K562 (cell line): ENCODE measurements around the gene SPATA20. TPM values are rescaled to one million over a fixed set of nuclear protein-coding genes. Genes with fewer than 3 reads are reported as not detected.

ENCODE experiments used
- ATAC-seq: fragments of 200-7000 bp; cut with Tn5 transposase; 3 replicates; pipeline ENCODE4 v1.9.1; 2020; ENCODE audit warnings: moderate library complexity
- BruUV-seq: library from RNA; stranded (reverse); fragments of 400-500 nt; replicated peaks from 2 replicates; lab custom pipeline; 2021; lab: Mats Ljungman, UMichigan
- CTCF ChIA-PET: fragments of 300-600 bp; formaldehyde crosslinking; extraction: SDS; loops from one replicate; lab custom pipeline; 2021; ENCODE audit warnings: low intra/inter-chr PET ratio; lab: Yijun Ruan, JAX
- POLR2A ChIA-PET: fragments of 300-600, 350-650 bp; sonication (Branson Sonifier 250); formaldehyde crosslinking; extraction: SDS; loops from one replicate; lab custom pipeline; 2021; ENCODE audit warnings: antibody characterized with exemption, inconsistent platforms; lab: Yijun Ruan, JAX
- DNase-seq, 4 experiments: peaks; one replicate each; pipeline versions ENCODE4 v3.0.0 to v3.0.0-alpha.2; 2011 to 2018; ENCODE audit warnings: low spot score in 3 of 4, mixed read lengths in 3 of 4; ENCODE audit errors: extremely low read depth in 1 of 4
- FAIRE-seq: peaks from 2 replicates; lab custom pipeline; 2011; peaks lifted over from hg19 to GRCh38; lab: Jason Lieb, UNC
- H2AFZ ChIP-seq: 2 replicates; pipeline ENCODE4 v1.6.0; 2011; ENCODE audit warnings: low read depth, low read length, control low read depth, inconsistent platforms
- H3K27ac ChIP-seq: fragments of 200-600 bp; 3 replicates; pipeline ENCODE4 v1.8.0; 2011; ENCODE audit warnings: low read depth, mild to moderate bottlenecking, control low read depth, inconsistent platforms, low read length, moderate library complexity, mixed read lengths; ENCODE audit errors: extremely low read depth
- H3K27me3 ChIP-seq, 2 experiments: fragments of 300-600 bp in 1 of 2; 2 replicates in 1 of 2; 3 replicates in 1 of 2; pipeline versions ENCODE4 v1.6.0 to v1.8.0; 2011; ENCODE audit warnings: inconsistent platforms in 2 of 2, low read length in 2 of 2, mild to moderate bottlenecking in 1 of 2, mixed read lengths in 1 of 2, moderate library complexity in 1 of 2; ENCODE audit not compliant: control insufficient read depth in 2 of 2, insufficient read depth in 2 of 2
- H3K36me3 ChIP-seq: fragments of 300-600 bp; 3 replicates; pipeline ENCODE4 v1.8.0; 2011; ENCODE audit warnings: mild to moderate bottlenecking, low read length, inconsistent platforms; ENCODE audit not compliant: control insufficient read depth, insufficient read depth
- H3K4me1 ChIP-seq, 2 experiments: fragments of 200-600 bp in 1 of 2; replicated peaks in 1 of 2; 2 replicates in 1 of 2; 3 replicates in 1 of 2; pipeline versions ENCODE4 v1.5.1 to v1.8.0; 2011; ENCODE audit warnings: inconsistent platforms in 2 of 2, low read length in 2 of 2, mild to moderate bottlenecking in 1 of 2, mixed read lengths in 1 of 2, moderate library complexity in 1 of 2; ENCODE audit not compliant: control insufficient read depth in 2 of 2, insufficient read depth in 2 of 2
- H3K4me2 ChIP-seq: 2 replicates; pipeline ENCODE4 v1.6.1; 2011; ENCODE audit warnings: low read length, control low read depth, inconsistent platforms, mixed read lengths; ENCODE audit not compliant: insufficient read depth
- H3K4me3 ChIP-seq: fragments of 200-600 bp; sonication (generic), shearing (Covaris generic); 2 replicates; pipeline ENCODE4 v1.5.1; 2016; ENCODE audit warnings: control low read depth, inconsistent platforms
- H3K79me2 ChIP-seq: fragments of 200-600 bp; 3 replicates; pipeline ENCODE4 v1.8.0; 2011; ENCODE audit warnings: low read length, inconsistent platforms; ENCODE audit not compliant: control insufficient read depth, insufficient read depth
- H3K9ac ChIP-seq, 2 experiments: 2 replicates each; pipeline versions ENCODE4 v1.6.0 to v1.6.1; 2011; ENCODE audit warnings: low read depth in 2 of 2, low read length in 2 of 2, control low read depth in 1 of 2, inconsistent platforms in 1 of 2, mild to moderate bottlenecking in 1 of 2, mixed read lengths in 1 of 2; ENCODE audit not compliant: insufficient read depth in 1 of 2
- H3K9me1 ChIP-seq: one replicate; pipeline ENCODE4 v1.6.0; 2011; ENCODE audit warnings: inconsistent platforms, mild to moderate bottlenecking, low read length, moderate library complexity; ENCODE audit not compliant: control insufficient read depth, insufficient read depth
- H3K9me3 ChIP-seq: replicated peaks from 2 replicates; pipeline ENCODE4 v1.5.1; 2011; ENCODE audit warnings: low read depth, low read length, inconsistent platforms; ENCODE audit not compliant: control insufficient read depth, insufficient read depth
- H4K20me1 ChIP-seq: replicated peaks from 2 replicates; pipeline ENCODE4 v1.6.1; 2011; ENCODE audit warnings: low read length, inconsistent platforms, mixed read lengths; ENCODE audit not compliant: control insufficient read depth, insufficient read depth
- MTA2 ChIP-seq: fragments of 450-650 bp; IDR thresholded peaks from 2 replicates; pipeline ENCODE4 v1.6.1; 2016; ENCODE audit warnings: low read depth
- NFIC ChIP-seq: fragments of 450-650 bp; IDR thresholded peaks from 2 replicates; pipeline ENCODE4 v1.6.1; 2017; ENCODE audit warnings: mild to moderate bottlenecking, inconsistent platforms
- NFIX ChIP-seq: fragments of 250-450 bp; sonication (Bioruptor Pico); IDR thresholded peaks from 2 replicates; pipeline ENCODE4 v1.4.0; 2020; ENCODE audit warnings: low read depth, mild to moderate bottlenecking, moderate library complexity
- TAF9B ChIP-seq: fragments of 450-650 bp; IDR thresholded peaks from 2 replicates; pipeline ENCODE4 v1.6.1; 2018; ENCODE audit warnings: mild to moderate bottlenecking; ENCODE audit not compliant: partially characterized antibody
- ZBTB7A ChIP-seq: IDR thresholded peaks from 2 replicates; pipeline ENCODE4 v1.6.1; 2011; ENCODE audit warnings: low read depth, mild to moderate bottlenecking, low read length, moderate library complexity, borderline replicate concordance; ENCODE audit not compliant: control insufficient read depth
- ZC3H8 ChIP-seq: fragments of 450-650 bp; IDR thresholded peaks from 2 replicates; pipeline ENCODE4 v1.6.1; 2017
- WGBS: fragments of 100-300 bp; shearing (Covaris generic); methylation state at CpG from one replicate; pipeline ENCODE4 v1.1.6; 2016; ENCODE audit warnings: low coverage, mixed read lengths; ENCODE audit not compliant: insufficient coverage; ENCODE audit errors: missing lambda C conversion rate; 5-methylcytosine and 5-hydroxymethylcytosine counted together
- in situ Hi-C: fragments of 300-500 bp; cut with MboI; formaldehyde crosslinking; loops from 4 replicates; pipeline ENCODE4 v1.15.0; 2018; ENCODE audit warnings: inconsistent platforms, mixed read lengths
- intact Hi-C: fragments of 100-400 bp; cut with micrococcal nuclease; formaldehyde crosslinking; loops from 2 replicates; pipeline ENCODE4 v1.14.2; 2022
- polyA plus RNA-seq, 8 experiments: library from polyadenylated mRNA; depleted of rRNA in 4 of 8; stranded (reverse) in 5 of 8; unstranded in 3 of 8; fragments of >200 nt; fragmentation: Nextera tagmentation in 2 of 8; fragmentation: Illumina TruSeq in 1 of 8; extraction: Ambion mirVana in 2 of 8; extraction: Trizol in 1 of 8; gene quantifications; 2 replicates each; pipeline versions ENCODE4 v1.2.1 to v1.2.3, GENCODE V29; 2011 to 2014; ENCODE audit warnings: inconsistent platforms in 1 of 8, missing spikeins in 1 of 8
- total RNA-seq, 7 experiments: library from RNA; depleted of rRNA in 6 of 7; stranded (reverse); fragments of >200 nt in 6 of 7; fragmentation: Illumina TruSeq in 2 of 7; extraction: Trizol in 2 of 7; gene quantifications; 2 replicates each; pipeline versions ENCODE4 v1.2.1 to v1.2.3, GENCODE V29; 2011 to 2021; ENCODE audit warnings: low replicate concordance in 1 of 7
- TF ChIP-seq, protein P1 (sequence below): sonication (generic); formaldehyde crosslinking; IDR thresholded peaks from 2 replicates; pipeline ENCODE4 v1.8.0; 2022; ENCODE audit warnings: missing genetic modification reagents, mild to moderate bottlenecking, moderate library complexity, borderline replicate concordance

Gene SPATA20
- total and polyA plus RNA-seq, 9 of the 15 experiments (the other 6 are each of a cell fraction or from before 2014, with no cell fraction given): 0.08 to 4.0 (median 1.5) TPM

- H3K9me1 ChIP-seq: no peaks in the 10 kb centered on the region
- peaks cover 37 to 57% of the 10 kb centered on the region in 2 experiments; a peak in 4 of 5 replicates for H3K27me3 ChIP-seq
- H3K27ac ChIP-seq: no peak overlapping the region
- H2AFZ ChIP-seq: no peak overlapping the region
- TF ChIP-seq TAF9B (no peak), ZC3H8 (no peak), NFIX (CRISPR knock-in tag) (no peak), NFIC (peak; percentile 69)
- H3K4me1 ChIP-seq: peaks cover 0 to 29% of the 10 kb centered on the region in 2 experiments; a peak in 3 of 5 replicates
- no peak overlapping the region for H3K4me3 ChIP-seq
- ChIA-PET CTCF (interaction anchor here (0.5 kb wide), 1 partner anchor 522 kb away, joined by 3 read pairs; no protein-coding TSS in a partner anchor), POLR2A (interaction anchor here (0.8 to 1.6 kb wide), 3 partner anchors 14 to 39 kb away, joined by 3 read pairs; no protein-coding TSS in a partner anchor)
- WGBS: 0% methylated on average over 6 of the region's 6 CpGs
- FAIRE-seq (no peak), DNase-seq (no peak), ATAC-seq (no peak)
- no peaks in the 10 kb centered on the region for H3K9me3 ChIP-seq
- H3K4me2 ChIP-seq: no peak overlapping the region
- H4K20me1 ChIP-seq: peaks cover 16% of the 10 kb centered on the region; the same call in 1 of the 2 replicates
- no peak overlapping the region for H3K9ac ChIP-seq
- intact Hi-C loops (no loop called here), in situ Hi-C loops (no loop called here)
- H3K36me3 ChIP-seq: no peaks in the 10 kb centered on the region
- no TSS peak for BruUV-seq
- H3K79me2 ChIP-seq: no peaks in the 10 kb centered on the region
Measured at GRCh38 chr17:50531428-50532025, 15.4 kb upstream of the SPATA20 start.

GRCh38 chr17:50532452-50533024 lies 14.4 kb upstream of the SPATA20 start, which contains the start of gene EPN3:
EPN3 (plus strand) TSS chr17:50532735; CDS start chr17:50536557, 3,822 bp downstream.
- no TSS peak for BruUV-seq
- Histone ChIP-seq H3K27me3 (peaks cover 37 to 64% of the 10 kb centered on the region in 2 experiments; a peak in 4 of 5 replicates), H3K36me3 (no peaks in the 10 kb centered on the region), H3K79me2 (no peaks in the 10 kb centered on the region), H3K27ac (no peak within 1 kb of the TSS), H3K4me2 (no peak within 1 kb of the TSS), H3K9me1 (no peaks in the 10 kb centered on the region), H2AFZ (no peak within 1 kb of the TSS), H3K4me1 (peaks cover 0 to 30% of the 10 kb centered on the region in 2 experiments; a peak in 3 of 5 replicates), H3K9me3 (no peaks in the 10 kb centered on the region), H3K9ac (peak within 1 kb of the TSS in 1 of 2 experiments; percentile 68; a peak in 2 of 4 replicates), H3K4me3 (no peak within 1 kb of the TSS), H4K20me1 (peaks cover 16% of the 10 kb centered on the region; the same call in 1 of the 2 replicates)
- FAIRE-seq (no peak), ATAC-seq (peak; percentile 48), DNase-seq (no peak)
- WGBS: under 1% methylated on average over 18 of the region's 21 CpGs
- ChIA-PET POLR2A (interaction anchor here (0.5 to 1.1 kb wide), 3 partner anchors 9 to 184 kb away, joined by 3 to 4 read pairs (median 3); no protein-coding TSS in a partner anchor), CTCF (no interaction called here)
- intact Hi-C loops: no loop called here
- in situ Hi-C loops: no loop called here
- TF ChIP-seq MTA2 (no peak), ZBTB7A (0 out of 2 replicates have a peak, but pooled peaks have one; percentile 24)
- TF ChIP-seq, protein P1, sequence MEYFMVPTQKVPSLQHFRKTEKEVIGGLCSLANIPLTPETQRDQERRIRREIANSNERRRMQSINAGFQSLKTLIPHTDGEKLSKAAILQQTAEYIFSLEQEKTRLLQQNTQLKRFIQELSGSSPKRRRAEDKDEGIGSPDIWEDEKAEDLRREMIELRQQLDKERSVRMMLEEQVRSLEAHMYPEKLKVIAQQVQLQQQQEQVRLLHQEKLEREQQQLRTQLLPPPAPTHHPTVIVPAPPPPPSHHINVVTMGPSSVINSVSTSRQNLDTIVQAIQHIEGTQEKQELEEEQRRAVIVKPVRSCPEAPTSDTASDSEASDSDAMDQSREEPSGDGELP (CRISPR knock-in tag): peak; percentile 38; the same call in 1 of the 2 replicates
- TF ChIP-seq, all 486 proteins: peak for 2
